OCI-LY7 (cell line): ENCODE data around the gene PIEZO1.

Experiments
- EZH2phosphoT487 ChIP-seq: fragments of 200-600 bp; sonication (generic); IDR thresholded peaks from 2 replicates; pipeline ENCODE4 v1.6.1; 2018; ENCODE audit warnings: low read depth, borderline replicate concordance, mild to moderate bottlenecking, mixed run types, antibody characterized with exemption, low read length, moderate library complexity, mixed read lengths
- TF ChIP-seq, protein P1 (sequence below): fragments of 200-600 bp; sonication (generic); conservative IDR thresholded peaks from 2 replicates; pipeline ENCODE4 v1.5.1; 2014; ENCODE audit warnings: mild to moderate bottlenecking, antibody characterized with exemption, low read length, moderate library complexity, mixed read lengths

DNA sequence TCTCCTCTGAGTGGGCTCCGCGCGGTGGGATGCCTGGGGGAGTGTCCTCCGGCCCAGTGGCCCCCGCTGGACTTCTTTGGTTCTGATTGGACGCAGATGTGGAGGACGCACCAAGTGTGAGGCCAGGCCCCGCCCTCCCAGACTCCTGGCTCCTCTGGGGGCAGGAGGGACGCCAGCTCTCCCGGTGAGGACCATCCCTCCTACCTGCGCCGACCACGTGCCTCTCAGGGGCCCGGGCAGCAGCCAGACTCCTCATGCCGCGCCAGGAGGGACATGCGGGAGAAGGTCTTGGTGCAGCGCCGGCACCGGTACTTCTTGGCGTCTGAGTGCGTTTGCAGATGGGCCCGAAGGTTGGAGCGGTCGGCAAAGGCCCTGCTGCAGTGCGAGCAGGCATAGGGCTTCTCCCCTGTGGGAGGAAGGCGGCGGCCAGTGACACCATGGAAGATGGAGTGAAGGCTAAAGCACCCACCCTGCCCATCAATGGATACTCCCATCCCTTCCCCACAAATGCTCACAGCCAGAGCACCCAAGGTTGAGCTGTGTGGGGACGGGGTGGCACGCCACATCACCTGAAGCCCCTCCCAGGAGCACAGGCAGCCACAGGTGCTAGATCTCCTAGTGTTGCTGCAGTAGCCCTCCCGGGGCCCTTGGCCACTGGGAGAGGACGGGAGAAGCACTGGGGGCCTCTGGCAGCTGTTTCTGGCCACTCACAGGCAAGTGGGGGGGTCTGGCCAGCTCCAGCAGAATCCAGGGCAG, 106.6 kb downstream of the PIEZO1 start:
- TF ChIP-seq, protein P1, sequence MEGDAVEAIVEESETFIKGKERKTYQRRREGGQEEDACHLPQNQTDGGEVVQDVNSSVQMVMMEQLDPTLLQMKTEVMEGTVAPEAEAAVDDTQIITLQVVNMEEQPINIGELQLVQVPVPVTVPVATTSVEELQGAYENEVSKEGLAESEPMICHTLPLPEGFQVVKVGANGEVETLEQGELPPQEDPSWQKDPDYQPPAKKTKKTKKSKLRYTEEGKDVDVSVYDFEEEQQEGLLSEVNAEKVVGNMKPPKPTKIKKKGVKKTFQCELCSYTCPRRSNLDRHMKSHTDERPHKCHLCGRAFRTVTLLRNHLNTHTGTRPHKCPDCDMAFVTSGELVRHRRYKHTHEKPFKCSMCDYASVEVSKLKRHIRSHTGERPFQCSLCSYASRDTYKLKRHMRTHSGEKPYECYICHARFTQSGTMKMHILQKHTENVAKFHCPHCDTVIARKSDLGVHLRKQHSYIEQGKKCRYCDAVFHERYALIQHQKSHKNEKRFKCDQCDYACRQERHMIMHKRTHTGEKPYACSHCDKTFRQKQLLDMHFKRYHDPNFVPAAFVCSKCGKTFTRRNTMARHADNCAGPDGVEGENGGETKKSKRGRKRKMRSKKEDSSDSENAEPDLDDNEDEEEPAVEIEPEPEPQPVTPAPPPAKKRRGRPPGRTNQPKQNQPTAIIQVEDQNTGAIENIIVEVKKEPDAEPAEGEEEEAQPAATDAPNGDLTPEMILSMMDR = no peak
- TF ChIP-seq EZH2phosphoT487 = no peak
